Mucosa of stomach (tissue), 1 donor: ENCODE measurements around the gene MINAR1.

Source experiments
- H3K27me3 ChIP-seq: one replicate; pipeline ENCODE4 v1.7.0; 2013; ENCODE audit warnings: mild to moderate bottlenecking, low read length; ENCODE audit not compliant: control insufficient read depth, insufficient read depth
- H3K36me3 ChIP-seq: one replicate; pipeline ENCODE4 v1.7.0; 2013; ENCODE audit warnings: low read length; ENCODE audit not compliant: control insufficient read depth, insufficient read depth
- H3K4me1 ChIP-seq: one replicate; pipeline ENCODE4 v1.7.0; 2013; ENCODE audit warnings: mild to moderate bottlenecking, low read length; ENCODE audit not compliant: control insufficient read depth, insufficient read depth
- H3K4me3 ChIP-seq: one replicate; pipeline ENCODE4 v1.7.0; 2013; ENCODE audit warnings: low read length
- H3K9ac ChIP-seq: one replicate; pipeline ENCODE4 v1.7.0; 2013; ENCODE audit warnings: mild to moderate bottlenecking, low read length, moderate library complexity
- H3K9me3 ChIP-seq: one replicate; pipeline ENCODE4 v1.7.0; 2013; ENCODE audit warnings: mild to moderate bottlenecking, low read length, moderate library complexity; ENCODE audit not compliant: control insufficient read depth
- donor health status: Pancreatic carcinoma.

The MINAR1 gene

GRCh38 chr15:79455361-79455760 lies 23.2 kb downstream of the MINAR1 start:
- H3K9ac ChIP-seq, result no peak overlapping the region
- no peaks in the 10 kb centered on the region for H3K4me1 ChIP-seq
- no peaks in the 10 kb centered on the region for H3K9me3 ChIP-seq

GRCh38 chr15:79455943-79456342 lies 23.8 kb downstream of the MINAR1 start:
- Histone ChIP-seq H3K4me3 (no peak overlapping the region), H3K9me3 (no peaks in the 10 kb centered on the region), H3K27me3 (no peaks in the 10 kb centered on the region), H3K9ac (no peak overlapping the region), H3K4me1 (no peaks in the 10 kb centered on the region), H3K36me3 (no peaks in the 10 kb centered on the region)

More at GRCh38 chr15:79455361-79455760, 23.2 kb downstream of the MINAR1 start:
- Histone ChIP-seq H3K36me3 (no peaks in the 10 kb centered on the region), H3K4me3 (no peak overlapping the region), H3K27me3 (no peaks in the 10 kb centered on the region)

- H3K4me3 ChIP-seq, result no peak overlapping the region
- H3K9ac ChIP-seq, result no peak overlapping the region
- H3K36me3 ChIP-seq, result no peaks in the 10 kb centered on the region
- peaks cover 4% of the 10 kb centered on the region for H3K27me3 ChIP-seq
- no peaks in the 10 kb centered on the region for H3K4me1 ChIP-seq
- no peaks in the 10 kb centered on the region for H3K9me3 ChIP-seq
These were observed 26.4 kb downstream of the MINAR1 start for GRCh38 chr15:79458491-79458890.

GRCh38 chr15:79459666-79460065 lies 27.5 kb downstream of the MINAR1 start:
- no peak overlapping the region for H3K9ac ChIP-seq
- no peaks in the 10 kb centered on the region for H3K36me3 ChIP-seq
- H3K4me1 ChIP-seq, result no peaks in the 10 kb centered on the region
- H3K27me3 ChIP-seq, result peaks cover 4% of the 10 kb centered on the region
- H3K9me3 ChIP-seq, result no peaks in the 10 kb centered on the region
- H3K4me3 ChIP-seq, result no peak overlapping the region

GRCh38 chr15:79463043-79463780 lies 31.1 kb downstream of the MINAR1 start:
- peaks cover 4% of the 10 kb centered on the region for H3K27me3 ChIP-seq
- H3K9me3 ChIP-seq, result no peaks in the 10 kb centered on the region
- no peak overlapping the region for H3K9ac ChIP-seq
- H3K36me3 ChIP-seq, result no peaks in the 10 kb centered on the region
- no peaks in the 10 kb centered on the region for H3K4me1 ChIP-seq
- no peak overlapping the region for H3K4me3 ChIP-seq

GRCh38 chr15:79463781-79464270 lies 31.7 kb downstream of the MINAR1 start:
- H3K27me3 ChIP-seq, result peaks cover 4% of the 10 kb centered on the region
- H3K4me1 ChIP-seq, result no peaks in the 10 kb centered on the region
- no peaks in the 10 kb centered on the region for H3K36me3 ChIP-seq
- H3K9me3 ChIP-seq, result no peaks in the 10 kb centered on the region
- H3K4me3 ChIP-seq, result no peak overlapping the region
- no peak overlapping the region for H3K9ac ChIP-seq

- Histone ChIP-seq H3K4me3 (no peak overlapping the region), H3K36me3 (no peaks in the 10 kb centered on the region), H3K4me1 (no peaks in the 10 kb centered on the region), H3K9me3 (no peaks in the 10 kb centered on the region), H3K27me3 (peaks cover 4% of the 10 kb centered on the region), H3K9ac (no peak overlapping the region)
These were observed 34.4 kb downstream of the MINAR1 start for GRCh38 chr15:79466488-79466887.

GRCh38 chr15:79467865-79468586 lies 35.9 kb downstream of the MINAR1 start:
- H3K9ac ChIP-seq, result no peak overlapping the region
- H3K9me3 ChIP-seq, result no peaks in the 10 kb centered on the region
- H3K36me3 ChIP-seq, result no peaks in the 10 kb centered on the region
- H3K27me3 ChIP-seq, result no peaks in the 10 kb centered on the region
- H3K4me3 ChIP-seq, result no peak overlapping the region
- no peaks in the 10 kb centered on the region for H3K4me1 ChIP-seq

- Histone ChIP-seq H3K4me1 (no peaks in the 10 kb centered on the region), H3K36me3 (no peaks in the 10 kb centered on the region), H3K9me3 (no peaks in the 10 kb centered on the region), H3K9ac (no peak overlapping the region), H3K27me3 (no peaks in the 10 kb centered on the region), H3K4me3 (no peak overlapping the region)
These were observed 40.3 kb downstream of the MINAR1 start for GRCh38 chr15:79472446-79472845.

GRCh38 chr15:79474252-79474651 lies 42.1 kb downstream of the MINAR1 start:
- H3K4me1 ChIP-seq, result no peaks in the 10 kb centered on the region
- no peaks in the 10 kb centered on the region for H3K27me3 ChIP-seq
- no peak overlapping the region for H3K4me3 ChIP-seq

GRCh38 chr15:79475306-79475705 lies 43.2 kb downstream of the MINAR1 start:
- no peaks in the 10 kb centered on the region for H3K9me3 ChIP-seq
- H3K4me1 ChIP-seq, result no peaks in the 10 kb centered on the region
- H3K36me3 ChIP-seq, result no peaks in the 10 kb centered on the region
- no peaks in the 10 kb centered on the region for H3K27me3 ChIP-seq
- no peak overlapping the region for H3K9ac ChIP-seq
- no peak overlapping the region for H3K4me3 ChIP-seq

More at GRCh38 chr15:79474252-79474651, 42.1 kb downstream of the MINAR1 start:
- H3K9ac ChIP-seq, result no peak overlapping the region
- H3K36me3 ChIP-seq, result no peaks in the 10 kb centered on the region
- no peaks in the 10 kb centered on the region for H3K9me3 ChIP-seq

- Histone ChIP-seq H3K36me3 (no peaks in the 10 kb centered on the region), H3K4me3 (no peak overlapping the region), H3K9me3 (no peaks in the 10 kb centered on the region), H3K27me3 (no peaks in the 10 kb centered on the region), H3K4me1 (no peaks in the 10 kb centered on the region), H3K9ac (no peak overlapping the region)
These were observed 46.0 kb downstream of the MINAR1 start for GRCh38 chr15:79478108-79478507.
